ENCODE data around the gene TMPRSS11B.
"Not testable (repeated sequence)": the region's sequence is repeated elsewhere in the genome, so short reads cannot be mapped to it uniquely, and the experiment has no call there.

The TMPRSS11B gene

GRCh38 chr4:68216501-68216900 is 29.0 kb downstream of the TMPRSS11B start:
- DNase-seq: no peak

- no peak for DNase-seq
Measured at GRCh38 chr4:68209003-68209402, 36.5 kb downstream of the TMPRSS11B start.

DNA sequence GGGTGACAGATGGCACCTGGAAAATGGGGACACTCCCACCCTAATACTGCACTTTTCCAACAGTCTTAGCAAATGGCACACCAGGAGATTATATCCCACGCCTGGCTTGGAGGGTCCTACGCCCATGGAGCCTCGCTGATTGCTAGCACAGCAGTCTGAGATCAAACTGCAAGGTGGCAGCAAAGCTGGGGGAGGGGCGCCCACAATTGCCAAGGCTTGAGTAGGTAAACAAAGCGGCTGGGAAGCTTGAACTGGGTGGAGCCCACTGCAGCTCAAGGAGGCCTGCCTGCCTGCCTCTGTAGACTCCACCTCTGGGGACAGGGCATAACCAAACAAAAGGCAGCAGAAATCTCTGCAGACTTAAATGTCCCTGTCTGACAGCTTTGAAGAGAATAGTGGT is 51.2 kb downstream of the TMPRSS11B start:
- not testable (repeated sequence) for DNase-seq

- DNase-seq: no peak
Measured at GRCh38 chr4:68193194-68193593, 52.3 kb downstream of the TMPRSS11B start.

GRCh38 chr4:68187145-68187544 is 58.3 kb downstream of the TMPRSS11B start:
- no peak for DNase-seq

- no peak for DNase-seq
Measured at GRCh38 chr4:68184923-68185322, 60.6 kb downstream of the TMPRSS11B start.

DNA sequence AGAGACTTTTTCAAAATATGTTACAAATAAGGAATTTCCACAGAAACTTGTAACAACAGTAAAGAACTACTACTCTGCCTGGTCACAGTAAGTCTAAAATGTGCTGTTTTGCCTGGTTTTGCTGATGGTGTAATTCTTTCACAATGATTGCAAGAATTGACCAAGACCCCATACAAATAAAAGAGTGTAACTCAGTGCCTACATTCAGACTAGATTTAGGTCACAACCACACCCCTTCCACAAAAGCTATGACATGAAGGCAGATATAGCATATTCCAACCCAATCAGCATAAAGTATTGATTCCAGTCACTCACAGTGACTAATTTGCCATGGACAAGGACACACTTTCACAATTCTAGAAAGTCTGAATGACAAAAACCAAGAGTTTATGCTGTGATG is 62.1 kb downstream of the TMPRSS11B start:
- no peak for DNase-seq

GRCh38 chr4:68182382-68182820 is 63.1 kb downstream of the TMPRSS11B start:
- DNase-seq: no peak

- DNase-seq: no peak
Measured at GRCh38 chr4:68180849-68181526, 64.5 kb downstream of the TMPRSS11B start.

DNA sequence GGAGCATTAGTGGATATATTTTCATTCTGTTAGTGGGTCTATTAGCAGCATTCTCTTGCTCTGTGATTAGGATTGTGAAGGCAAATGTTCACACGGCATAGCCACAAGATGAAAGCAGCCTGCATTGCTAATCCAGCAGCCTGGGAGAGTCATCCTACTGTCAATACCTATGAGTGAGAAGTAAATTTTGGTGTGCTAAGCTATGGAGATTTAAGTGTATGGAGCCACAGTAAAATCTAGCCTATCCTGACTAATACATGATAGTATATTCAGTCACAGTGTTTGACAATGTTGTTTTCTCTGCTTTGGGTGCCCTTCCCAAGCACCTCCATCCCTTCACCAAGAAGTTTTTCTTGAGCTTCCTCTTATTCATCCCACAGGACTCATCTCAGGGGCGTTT is 68.6 kb downstream of the TMPRSS11B start:
- DNase-seq: no peak

Data from GDM1 (cell line).